Stromal cell of bone marrow (primary cell): ENCODE measurements around the gene ADSS1.

Source experiments
- DNase-seq: peaks from one replicate; pipeline ENCODE4 v3.0.0-alpha.2; 2012; ENCODE audit warnings: low read depth

Gene ADSS1

GRCh38 chr14:104769324-104770071 is 45.5 kb downstream of the ADSS1 start:
- no peak for DNase-seq

GRCh38 chr14:104770072-104770579 is 46.1 kb downstream of the ADSS1 start:
- DNase-seq, result no peak

GRCh38 chr14:104770851-104771272 is 46.8 kb downstream of the ADSS1 start:
- DNase-seq, result no peak

GRCh38 chr14:104771374-104771773 is 47.3 kb downstream of the ADSS1 start:
- no peak for DNase-seq

GRCh38 chr14:104771918-104772706 is 48.1 kb downstream of the ADSS1 start:
- no peak for DNase-seq

GRCh38 chr14:104772707-104773504 is 48.9 kb downstream of the ADSS1 start:
- DNase-seq, result no peak

- no peak for DNase-seq
These were observed 49.8 kb downstream of the ADSS1 start for GRCh38 chr14:104773505-104774452.

GRCh38 chr14:104774453-104775072 is 50.5 kb downstream of the ADSS1 start:
- DNase-seq, result no peak

- no peak for DNase-seq
These were observed 51.1 kb downstream of the ADSS1 start for GRCh38 chr14:104775073-104775489.

- DNase-seq, result no peak
These were observed 52.5 kb downstream of the ADSS1 start for GRCh38 chr14:104776481-104776880.

- no peak for DNase-seq
These were observed 53.2 kb downstream of the ADSS1 start for GRCh38 chr14:104776961-104777807.

GRCh38 chr14:104777808-104778249 is 53.8 kb downstream of the ADSS1 start:
- no peak for DNase-seq

GRCh38 chr14:104778694-104779331 is 54.8 kb downstream of the ADSS1 start:
- DNase-seq, result no peak

GRCh38 chr14:104779776-104780512 is 55.9 kb downstream of the ADSS1 start:
- DNase-seq, result no peak

- no peak for DNase-seq
These were observed 56.5 kb downstream of the ADSS1 start for GRCh38 chr14:104780513-104781030.

- DNase-seq, result no peak
These were observed 57.4 kb downstream of the ADSS1 start for GRCh38 chr14:104781271-104782077.

GRCh38 chr14:104782086-104782807 is 58.2 kb downstream of the ADSS1 start:
- no peak for DNase-seq
